ENCODE measurements around the gene ARHGAP22. TPM values are rescaled to one million over a fixed set of nuclear protein-coding genes. Genes with fewer than 3 reads are reported as not detected.

The ARHGAP22 gene
- total RNA-seq, 4 donors from 2014 or later = 3.2 to 24.0 (median 9.9) TPM

GRCh38 chr10:48567346-48567745 lies 37.5 kb downstream of the ARHGAP22 start:
- ATAC-seq (ENCODE audit: low FRiP score) = no peak
- no peak for TF ChIP-seq CTCF (IDR thresholded peaks at IDR 0.05)

GRCh38 chr10:48564466-48565160 lies 40.3 kb downstream of the ARHGAP22 start:
- no peak for TF ChIP-seq CTCF (IDR thresholded peaks at IDR 0.05)
- no peak for DNase-seq (ENCODE audit: low spot score)
- no peak for ATAC-seq (ENCODE audit: low FRiP score)

More at GRCh38 chr10:48567346-48567745, 37.5 kb downstream of the ARHGAP22 start:
- DNase-seq (ENCODE audit: low spot score) = no peak

- no peak for TF ChIP-seq CTCF (IDR thresholded peaks at IDR 0.05)
- ATAC-seq (ENCODE audit: low FRiP score) (no peak), DNase-seq (ENCODE audit: low spot score) (no peak)
Measured at GRCh38 chr10:48557511-48558123, 47.3 kb downstream of the ARHGAP22 start.

- ATAC-seq (ENCODE audit: low FRiP score) (no peak), DNase-seq (ENCODE audit: low spot score) (no peak)
- TF ChIP-seq CTCF (IDR thresholded peaks at IDR 0.05) = no peak
Measured at GRCh38 chr10:48556713-48557112, 48.2 kb downstream of the ARHGAP22 start.

- TF ChIP-seq CTCF (IDR thresholded peaks at IDR 0.05) = no peak
- ATAC-seq (ENCODE audit: low FRiP score) (no peak), DNase-seq (ENCODE audit: low spot score) (no peak)
Measured at GRCh38 chr10:48556065-48556464, 48.8 kb downstream of the ARHGAP22 start.

GRCh38 chr10:48555310-48556042 lies 49.4 kb downstream of the ARHGAP22 start:
- no peak for DNase-seq (ENCODE audit: low spot score)
- no peak for ATAC-seq (ENCODE audit: low FRiP score)
- no peak for TF ChIP-seq CTCF (IDR thresholded peaks at IDR 0.05)

All from omental fat pad (tissue), 4 donors.